Thoracic aorta (tissue), 2 donors: ENCODE data around the gene OR6C74. TPM values are rescaled to one million over a fixed set of nuclear protein-coding genes. Genes with fewer than 3 reads are reported as not detected.

Source experiments
- ATAC-seq: fragments of 150-250 bp; one replicate; pipeline ENCODE4 v1.8.0; 2017; ENCODE audit warnings: low read depth; ENCODE audit not compliant: insufficient number of reproducible peaks, low FRiP score
- DNase-seq: peaks from one replicate; pipeline ENCODE4 v3.0.0-alpha.2; 2020; ENCODE audit warnings: low spot score
- H3K27ac ChIP-seq, 2 donors: fragments of 200-600 bp; sonication (generic); 1 replicate in 1 of 2; 2 replicates in 1 of 2; pipeline ENCODE4 v1.5.1; 2016; ENCODE audit warnings: mild to moderate bottlenecking in 2 of 2, moderate library complexity in 2 of 2
- H3K27me3 ChIP-seq: fragments of 200-600 bp; sonication (generic); replicated peaks from 2 replicates; pipeline ENCODE4 v1.6.0; 2016; ENCODE audit warnings: mild to moderate bottlenecking; ENCODE audit not compliant: insufficient read depth
- H3K36me3 ChIP-seq: fragments of 200-600 bp; sonication (generic); one replicate; pipeline ENCODE4 v1.5.1; 2016
- H3K4me1 ChIP-seq, 2 donors: fragments of 200-600 bp; sonication (generic); 1 replicate in 1 of 2; 2 replicates in 1 of 2; pipeline versions ENCODE4 v1.5.1 to v1.6.0; 2016; ENCODE audit warnings: low read depth in 2 of 2, mild to moderate bottlenecking in 1 of 2; ENCODE audit not compliant: control insufficient read depth in 1 of 2
- H3K4me3 ChIP-seq: fragments of 200-600 bp; sonication (generic); 2 replicates; pipeline ENCODE4 v1.5.1; 2016; ENCODE audit warnings: mild to moderate bottlenecking
- H3K9me3 ChIP-seq: fragments of 200-600 bp; sonication (generic); 2 replicates; pipeline ENCODE4 v1.5.1; 2016
- CTCF ChIP-seq: fragments of 200-600 bp; sonication (generic); IDR thresholded peaks from one replicate; pipeline ENCODE4 v1.5.1; 2019; ENCODE audit warnings: antibody characterized with exemption
- total RNA-seq, 2 donors: library from RNA; depleted of rRNA; stranded (reverse); fragments of >200 nt; gene quantifications; one replicate each; pipeline versions ENCODE4 v1.1.0 to v1.2.3, GENCODE V29; 2016

The OR6C74 gene
- total RNA-seq: not detected

GRCh38 chr12:55244309-55244708 is at the start of gene OR6C74:
OR6C74 (plus strand) TSS chr12:55244609; CDS start chr12:55247288, 2,679 bp downstream.
- no peaks in the 10 kb centered on the region for H3K27me3 ChIP-seq
- no peaks in the 10 kb centered on the region for H3K4me1 ChIP-seq
- no peaks in the 10 kb centered on the region for H3K36me3 ChIP-seq
- no peak for TF ChIP-seq CTCF
- no peaks in the 10 kb centered on the region for H3K9me3 ChIP-seq
- DNase-seq (no peak), ATAC-seq (no peak)
- no peak within 1 kb of the TSS for H3K27ac ChIP-seq
- H3K4me3 ChIP-seq: no peak within 1 kb of the TSS

- H3K27ac ChIP-seq: no peak within 1 kb of the TSS
- ATAC-seq (no peak), DNase-seq (no peak)
- no peaks in the 10 kb centered on the region for H3K36me3 ChIP-seq
- TF ChIP-seq CTCF: no peak
- H3K27me3 ChIP-seq: no peaks in the 10 kb centered on the region
- no peak within 1 kb of the TSS for H3K4me3 ChIP-seq
- no peaks in the 10 kb centered on the region for H3K9me3 ChIP-seq
- no peaks in the 10 kb centered on the region for H3K4me1 ChIP-seq
These were observed 23.7 kb upstream of the OR6C74 start, which contains the start of gene OR10A7 for GRCh38 chr12:55220725-55221124. OR10A7 (plus strand) TSS chr12:55221025; CDS start chr12:55221025, 0 bp downstream.

GRCh38 chr12:55226523-55226922 is 17.9 kb upstream of the OR6C74 start:
- Histone ChIP-seq H3K27ac (no peak overlapping the region), H3K36me3 (no peaks in the 10 kb centered on the region), H3K4me3 (no peak overlapping the region), H3K4me1 (no peaks in the 10 kb centered on the region), H3K9me3 (no peaks in the 10 kb centered on the region), H3K27me3 (no peaks in the 10 kb centered on the region)
- no peak for TF ChIP-seq CTCF
- DNase-seq (no peak), ATAC-seq (no peak)

- Histone ChIP-seq H3K4me1 (no peaks in the 10 kb centered on the region), H3K27me3 (no peaks in the 10 kb centered on the region), H3K27ac (no peak overlapping the region), H3K36me3 (no peaks in the 10 kb centered on the region), H3K9me3 (no peaks in the 10 kb centered on the region), H3K4me3 (no peak overlapping the region)
- no peak for TF ChIP-seq CTCF
- DNase-seq (no peak), ATAC-seq (no peak)
These were observed 16.8 kb upstream of the OR6C74 start for GRCh38 chr12:55227643-55228042.

GRCh38 chr12:55246159-55246558 is 1.8 kb downstream of the OR6C74 start:
- H3K4me1 ChIP-seq: no peaks in the 10 kb centered on the region
- no peaks in the 10 kb centered on the region for H3K36me3 ChIP-seq
- no peaks in the 10 kb centered on the region for H3K27me3 ChIP-seq
- DNase-seq (no peak), ATAC-seq (no peak)
- H3K27ac ChIP-seq: no peak overlapping the region
- H3K4me3 ChIP-seq: no peak overlapping the region
- no peaks in the 10 kb centered on the region for H3K9me3 ChIP-seq
- TF ChIP-seq CTCF: no peak
